Hepatic stellate cell (primary cell): ENCODE measurements around the gene MPHOSPH10.
"Not testable (repeated sequence)": the region's sequence is repeated elsewhere in the genome, so short reads cannot be mapped to it uniquely, and the experiment has no call there.

ENCODE experiments used
- DNase-seq: peaks from one replicate; pipeline ENCODE4 v3.0.0; 2011; ENCODE audit warnings: low spot score

Gene MPHOSPH10

DNA sequence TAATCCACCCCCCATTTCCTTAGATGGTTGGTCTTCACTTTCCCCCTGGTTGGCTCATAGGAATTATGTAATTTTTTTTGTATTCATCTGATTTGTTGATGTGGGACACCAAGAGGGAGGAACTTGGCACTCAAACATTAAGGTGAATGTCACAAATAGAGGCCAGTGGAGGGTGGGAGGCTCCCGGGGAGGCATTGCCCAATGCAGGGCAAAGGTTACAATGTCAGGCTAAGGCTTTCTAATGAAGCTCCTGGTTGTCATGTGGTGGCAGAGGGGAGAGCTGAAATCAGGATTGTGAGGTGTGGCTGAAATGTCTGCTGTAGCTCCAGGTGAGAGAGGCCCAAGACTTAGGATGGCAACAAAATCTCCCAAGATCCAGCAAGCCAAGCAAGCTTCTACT is 42.7 kb downstream of the MPHOSPH10 start:
- no peak for DNase-seq

DNA sequence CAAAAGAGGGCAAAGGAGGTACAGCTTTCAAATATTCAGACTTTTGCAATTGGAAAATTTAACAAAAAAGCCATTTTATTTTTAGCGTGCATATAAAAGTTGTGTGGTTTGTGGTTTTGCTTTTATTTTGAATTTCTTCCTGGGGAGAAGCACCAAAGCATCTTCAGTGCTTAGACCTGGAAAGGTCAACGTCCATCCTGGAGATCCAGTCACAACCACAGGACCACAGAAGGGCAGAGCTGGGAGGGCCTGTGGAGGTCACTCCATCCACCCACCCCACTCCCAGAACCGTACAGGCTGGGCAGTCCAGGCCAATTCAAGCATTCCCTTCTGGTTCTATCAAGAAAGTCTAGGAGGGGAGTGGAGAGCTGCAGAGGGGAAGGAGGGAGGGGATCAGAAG is 43.8 kb downstream of the MPHOSPH10 start:
- no peak for DNase-seq

DNA sequence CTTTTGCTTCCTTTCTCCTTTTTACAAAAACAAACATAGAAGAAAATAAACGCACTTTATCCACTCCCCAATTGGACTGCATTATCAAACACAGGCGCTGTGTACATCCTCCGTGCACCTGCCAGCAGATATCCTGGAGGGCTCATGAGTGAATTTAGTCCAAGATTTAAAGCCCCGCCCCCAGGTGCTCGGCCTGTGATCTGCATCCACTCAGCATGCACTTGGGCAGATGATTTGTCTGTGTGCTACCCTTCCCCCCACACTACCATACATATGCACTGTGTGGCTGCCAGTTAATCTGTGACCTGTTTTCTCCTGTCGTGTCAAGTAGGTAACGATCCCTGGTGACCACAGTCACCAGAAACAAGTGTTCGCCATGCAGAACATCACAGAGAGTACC is 48.4 kb downstream of the MPHOSPH10 start:
- not testable (repeated sequence) for DNase-seq

DNA sequence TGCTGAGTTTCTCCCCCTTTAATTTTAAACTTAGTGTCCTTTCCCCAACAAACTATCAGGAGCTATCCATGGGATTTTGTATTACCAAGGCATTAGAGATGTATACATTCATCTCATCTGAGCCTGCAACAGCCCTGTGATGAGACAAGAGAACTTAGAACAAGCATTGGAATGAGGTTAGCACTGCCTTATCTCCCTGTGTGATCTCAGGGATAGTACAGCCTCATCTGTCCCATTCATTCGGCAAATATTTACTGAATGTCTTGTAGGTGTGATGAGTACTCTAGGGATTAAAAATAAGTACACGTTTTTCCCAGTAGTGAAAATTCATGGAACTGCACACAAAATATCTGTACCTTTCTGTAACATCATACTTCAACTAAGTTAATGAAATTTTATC is 50.9 kb downstream of the MPHOSPH10 start:
- DNase-seq, result no peak

DNA sequence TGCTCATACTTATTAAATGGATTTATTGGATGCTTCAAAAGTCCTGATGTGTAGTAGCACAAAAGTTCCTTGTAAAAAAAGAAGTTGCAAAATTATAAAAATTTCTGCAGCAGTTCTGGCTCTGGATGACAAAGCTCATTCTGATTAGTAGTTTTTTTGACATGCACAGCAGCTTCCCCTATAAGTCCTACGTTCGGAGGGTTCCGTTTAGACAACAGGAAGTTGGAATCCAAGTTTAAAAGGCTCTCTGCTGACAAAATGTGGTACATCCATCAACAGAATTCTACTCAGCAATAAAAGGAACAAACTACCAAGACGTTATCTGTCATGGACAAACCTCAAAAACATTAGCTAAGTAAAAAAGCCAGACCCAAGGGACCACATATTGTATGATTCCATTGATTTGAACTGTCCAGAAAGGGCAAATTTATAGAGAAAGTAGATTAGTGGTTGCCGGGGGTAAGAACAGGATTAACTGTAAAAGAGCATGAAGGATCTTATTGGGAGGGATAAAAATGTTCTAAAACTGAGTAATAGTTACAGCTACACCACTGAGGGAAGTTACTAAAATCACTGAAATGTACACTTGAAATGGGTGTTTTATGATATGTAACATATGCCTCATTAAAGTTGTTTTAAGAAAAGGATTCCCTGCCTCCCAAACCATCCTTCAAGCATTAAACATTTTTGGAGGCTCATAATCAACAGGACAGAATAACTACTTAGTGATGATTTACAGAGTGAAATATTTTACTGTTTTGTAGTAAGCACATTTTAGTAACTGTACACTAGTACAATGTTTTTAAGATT is 53.1 kb downstream of the MPHOSPH10 start:
- not testable (repeated sequence) for DNase-seq

DNA sequence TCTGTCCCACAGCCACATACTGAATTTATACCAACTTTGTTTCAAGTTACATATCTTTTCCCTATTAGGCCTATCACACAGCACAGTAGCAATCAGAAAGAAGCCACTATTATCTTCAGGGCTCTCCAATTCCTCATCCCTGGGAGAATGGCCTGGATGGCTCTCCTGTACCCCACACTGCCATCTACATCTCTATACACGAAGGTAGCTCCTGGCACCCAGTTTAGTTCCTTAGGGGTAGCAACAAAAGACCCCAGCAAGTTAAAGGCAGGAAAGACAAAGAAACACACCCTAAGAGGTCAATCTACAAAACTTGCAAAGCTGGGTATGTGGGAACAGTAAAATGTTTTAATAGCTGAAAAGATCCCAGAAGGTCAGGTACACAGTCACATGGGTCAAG is 56.5 kb downstream of the MPHOSPH10 start:
- no peak for DNase-seq

DNA sequence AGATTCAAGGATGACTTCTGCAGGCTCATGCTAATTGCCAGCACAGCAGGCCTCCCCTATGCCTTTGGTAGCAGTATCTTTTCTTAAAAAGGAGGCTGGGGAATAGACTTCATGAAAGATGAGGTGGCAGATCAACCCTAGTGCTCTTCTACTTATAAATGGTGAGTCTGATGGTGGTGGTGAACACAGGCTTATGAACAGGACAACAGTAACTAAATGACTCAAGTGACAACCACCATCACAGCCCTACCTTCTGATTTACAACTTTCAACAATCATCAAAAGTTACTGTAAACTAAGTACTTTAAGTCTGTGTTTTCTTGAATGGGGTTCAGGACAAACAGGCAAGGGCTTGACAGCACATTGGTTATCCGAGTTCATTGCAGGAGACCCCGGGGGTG is 57.2 kb downstream of the MPHOSPH10 start:
- DNase-seq, result no peak

DNA sequence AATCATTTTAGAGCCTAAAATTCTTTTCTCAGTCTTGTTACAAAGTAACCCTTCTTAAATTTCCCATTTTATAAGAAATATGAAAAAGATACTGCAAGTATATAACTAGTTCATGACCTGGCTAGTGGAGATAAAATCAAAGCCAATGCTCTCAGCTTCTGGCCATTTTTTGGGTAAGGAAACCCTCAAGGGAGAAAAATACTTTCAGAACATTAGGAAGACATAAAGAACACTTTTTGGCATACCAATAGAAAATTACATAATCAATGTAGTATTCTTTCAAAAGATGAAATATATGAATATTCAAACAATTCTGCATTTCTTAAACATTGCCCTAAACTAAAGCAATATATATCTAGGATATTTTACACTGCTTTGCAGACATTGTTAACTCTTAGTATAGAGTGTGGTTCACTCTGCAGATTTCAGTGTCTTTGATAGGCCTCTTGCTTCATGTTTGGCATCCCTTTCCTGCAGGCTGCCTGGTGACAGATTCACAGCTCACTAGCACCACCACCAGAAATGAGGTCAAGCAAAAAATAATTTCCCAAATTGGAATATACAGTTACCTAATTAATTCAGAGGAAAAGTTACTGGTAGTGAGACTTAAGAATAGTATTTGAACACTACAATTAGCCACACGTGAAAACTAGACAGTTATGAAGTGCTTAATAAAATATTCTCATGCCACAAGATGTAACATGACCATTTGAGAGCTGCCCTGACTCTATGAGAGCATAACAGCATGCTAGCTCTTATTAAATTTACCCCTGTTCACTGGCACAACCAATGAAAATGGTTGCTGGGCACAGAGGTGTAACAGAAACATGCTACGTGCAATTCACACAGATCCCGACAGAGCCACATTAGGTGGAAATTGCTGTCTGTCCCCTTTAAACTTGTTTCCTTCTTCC is 60.5 kb downstream of the MPHOSPH10 start:
- DNase-seq, result no peak

DNA sequence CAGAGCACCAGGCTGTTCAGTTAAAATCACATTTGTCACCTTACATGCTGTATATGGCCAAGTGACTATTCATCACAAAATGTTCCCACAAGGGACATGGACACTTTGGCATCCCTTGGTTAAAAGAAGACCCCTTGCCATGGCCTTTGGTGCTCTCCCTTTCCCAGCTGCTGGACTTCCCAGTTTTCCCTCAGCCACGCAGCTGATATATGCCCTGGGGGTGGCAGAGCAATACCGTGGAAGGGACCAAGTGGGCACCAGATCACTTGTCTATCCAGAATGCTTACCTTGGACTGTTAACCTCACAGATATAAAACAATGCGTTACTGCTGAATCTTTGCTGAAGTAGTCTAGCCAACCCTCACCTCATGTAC is 61.1 kb downstream of the MPHOSPH10 start:
- no peak for DNase-seq
